A673 (cell line): ENCODE measurements around the gene FES.
"Not testable (repeated sequence)": the region's sequence is repeated elsewhere in the genome, so short reads cannot be mapped to it uniquely, and the experiment has no call there.

Source experiments
- CTCF ChIP-seq: fragments of 300-800, 200-600 bp; sonication (generic); conservative IDR thresholded peaks from 2 replicates; pipeline ENCODE4 v1.5.1; 2017; ENCODE audit warnings: low read depth, mild to moderate bottlenecking, antibody characterized with exemption, low read length, moderate library complexity, mixed read lengths
- EZH2 ChIP-seq: fragments of 200-600 bp; sonication (generic); IDR thresholded peaks from 2 replicates; pipeline ENCODE4 v1.6.1; 2017; ENCODE audit warnings: borderline replicate concordance, low read depth, mild to moderate bottlenecking, mixed read lengths, antibody characterized with exemption, low read length; ENCODE audit not compliant: poor library complexity, severe bottlenecking

DNA sequence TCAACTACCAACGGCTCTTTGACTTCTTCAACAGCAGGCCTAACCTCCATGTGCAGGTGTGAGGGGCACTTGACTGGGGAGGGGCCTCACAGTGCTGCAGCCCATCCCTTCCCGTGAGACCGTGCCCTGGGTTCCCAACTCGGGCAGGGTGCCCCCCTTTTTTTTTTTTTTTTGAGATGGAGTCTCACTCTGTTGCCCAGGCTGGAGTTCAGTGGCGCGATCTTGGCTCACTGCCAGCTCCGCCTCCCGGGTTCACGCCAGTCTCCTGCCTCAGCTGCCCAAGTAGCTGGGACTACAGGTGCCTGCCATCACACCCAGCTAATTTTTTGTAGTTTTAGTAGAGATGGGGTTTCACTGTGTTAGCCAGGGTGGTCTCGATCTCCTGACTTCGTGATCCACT, 25.1 kb downstream of the FES start:
- not testable (repeated sequence) for TF ChIP-seq CTCF, EZH2
